Mucosa of rectum (tissue), 2 donors: ENCODE measurements around the gene TENT5D.
"Not testable (repeated sequence)": the region's sequence is repeated elsewhere in the genome, so short reads cannot be mapped to it uniquely, and the experiment has no call there.

Experiments used
- H3K27ac ChIP-seq, 2 donors: one replicate each; pipeline ENCODE4 v1.7.0; 2013; ENCODE audit warnings: inconsistent platforms in 2 of 2, low read depth in 2 of 2, low read length in 2 of 2
- H3K27me3 ChIP-seq, 2 donors: one replicate each; pipeline ENCODE4 v1.7.0; 2013; ENCODE audit warnings: low read length in 2 of 2; ENCODE audit not compliant: control insufficient read depth in 2 of 2, insufficient read depth in 2 of 2
- H3K36me3 ChIP-seq, 2 donors: one replicate each; pipeline ENCODE4 v1.7.0; 2013; ENCODE audit warnings: low read length in 2 of 2; ENCODE audit not compliant: control insufficient read depth in 2 of 2, insufficient read depth in 2 of 2
- H3K4me1 ChIP-seq, 2 donors: one replicate each; pipeline ENCODE4 v1.7.0; 2013; ENCODE audit warnings: low read length in 2 of 2, mild to moderate bottlenecking in 1 of 2; ENCODE audit not compliant: control insufficient read depth in 2 of 2, insufficient read depth in 2 of 2
- H3K4me3 ChIP-seq, 2 donors: one replicate each; pipeline ENCODE4 v1.7.0; 2013; ENCODE audit warnings: low read length in 2 of 2
- H3K9ac ChIP-seq, 2 donors: one replicate each; pipeline ENCODE4 v1.7.0; 2013; ENCODE audit warnings: low read length in 2 of 2, low read depth in 1 of 2, mild to moderate bottlenecking in 1 of 2
- H3K9me3 ChIP-seq, 2 donors: one replicate each; pipeline ENCODE4 v1.7.0; 2013; ENCODE audit warnings: low read length in 2 of 2; ENCODE audit not compliant: control insufficient read depth in 2 of 2
- donor health status: healthy.
- donor health status: Normal muscosa, but diverticular disease.

The TENT5D gene

GRCh38 chrX:80420147-80420546, at the start of gene TENT5D:
Gene TENT5D (plus strand): TSS chrX:80420447. CDS start chrX:80442540, 22,093 bp downstream.
- no peaks in the 10 kb centered on the region for H3K9me3 ChIP-seq
- no peak within 1 kb of the TSS for H3K27ac ChIP-seq
- H3K9ac ChIP-seq, result no peak within 1 kb of the TSS
- no peak within 1 kb of the TSS for H3K4me3 ChIP-seq
- H3K36me3 ChIP-seq, result no peaks in the 10 kb centered on the region
- H3K4me1 ChIP-seq, result no peaks in the 10 kb centered on the region
- no peaks in the 10 kb centered on the region for H3K27me3 ChIP-seq

- H3K4me1 ChIP-seq, result not testable (repeated sequence)
Measured at GRCh38 chrX:80385651-80386050, 34.6 kb upstream of the TENT5D start.

GRCh38 chrX:80388206-80388605, 32.0 kb upstream of the TENT5D start:
- no peaks in the 10 kb centered on the region for H3K36me3 ChIP-seq
- no peaks in the 10 kb centered on the region for H3K4me1 ChIP-seq
- no peak overlapping the region for H3K27ac ChIP-seq
- no peak overlapping the region for H3K4me3 ChIP-seq
- no peaks in the 10 kb centered on the region for H3K27me3 ChIP-seq
- H3K9me3 ChIP-seq, result no peaks in the 10 kb centered on the region
- no peak overlapping the region for H3K9ac ChIP-seq

More at GRCh38 chrX:80385651-80386050, 34.6 kb upstream of the TENT5D start:
- H3K4me3 ChIP-seq, H3K36me3 ChIP-seq, H3K9ac ChIP-seq, H3K9me3 ChIP-seq, H3K27me3 ChIP-seq, H3K27ac ChIP-seq: not testable (repeated sequence)

GRCh38 chrX:80412042-80412441, 8.2 kb upstream of the TENT5D start:
- no peaks in the 10 kb centered on the region for H3K9me3 ChIP-seq
- H3K4me3 ChIP-seq, result no peak overlapping the region
- H3K27ac ChIP-seq, result no peak overlapping the region
- H3K9ac ChIP-seq, result no peak overlapping the region
- no peaks in the 10 kb centered on the region for H3K4me1 ChIP-seq
- H3K27me3 ChIP-seq, result no peaks in the 10 kb centered on the region
- no peaks in the 10 kb centered on the region for H3K36me3 ChIP-seq

GRCh38 chrX:80423000-80423399, 2.8 kb downstream of the TENT5D start:
- H3K4me3 ChIP-seq, result no peak overlapping the region
- H3K4me1 ChIP-seq, result no peaks in the 10 kb centered on the region
- H3K9me3 ChIP-seq, result no peaks in the 10 kb centered on the region
- no peaks in the 10 kb centered on the region for H3K36me3 ChIP-seq
- H3K27ac ChIP-seq, result no peak overlapping the region
- H3K9ac ChIP-seq, result no peak overlapping the region
- H3K27me3 ChIP-seq, result no peaks in the 10 kb centered on the region

GRCh38 chrX:80423744-80424143, 3.5 kb downstream of the TENT5D start:
- Histone ChIP-seq H3K9ac (no peak overlapping the region), H3K27me3 (no peaks in the 10 kb centered on the region), H3K4me3 (no peak overlapping the region), H3K27ac (no peak overlapping the region), H3K36me3 (no peaks in the 10 kb centered on the region), H3K4me1 (no peaks in the 10 kb centered on the region), H3K9me3 (no peaks in the 10 kb centered on the region)

GRCh38 chrX:80430826-80431504, 10.7 kb downstream of the TENT5D start:
- no peak overlapping the region for H3K27ac ChIP-seq

GRCh38 chrX:80431505-80431832, 11.2 kb downstream of the TENT5D start:
- Histone ChIP-seq H3K36me3 (no peaks in the 10 kb centered on the region), H3K4me1 (no peaks in the 10 kb centered on the region), H3K27ac (no peak overlapping the region), H3K9ac (no peak overlapping the region), H3K27me3 (no peaks in the 10 kb centered on the region), H3K4me3 (no peak overlapping the region), H3K9me3 (peaks cover 0 to 4% of the 10 kb centered on the region in 2 donors)

More at GRCh38 chrX:80430826-80431504, 10.7 kb downstream of the TENT5D start:
- Histone ChIP-seq H3K9ac (no peak overlapping the region), H3K4me3 (no peak overlapping the region), H3K36me3 (no peaks in the 10 kb centered on the region), H3K27me3 (no peaks in the 10 kb centered on the region), H3K9me3 (peaks cover 0 to 4% of the 10 kb centered on the region in 2 donors), H3K4me1 (no peaks in the 10 kb centered on the region)

- H3K4me3 ChIP-seq, result no peak overlapping the region
- no peak overlapping the region for H3K27ac ChIP-seq
- peaks cover 0 to 4% of the 10 kb centered on the region in 2 donors for H3K9me3 ChIP-seq
- no peaks in the 10 kb centered on the region for H3K27me3 ChIP-seq
- no peaks in the 10 kb centered on the region for H3K36me3 ChIP-seq
- no peak overlapping the region for H3K9ac ChIP-seq
- no peaks in the 10 kb centered on the region for H3K4me1 ChIP-seq
Measured at GRCh38 chrX:80432441-80432840, 12.2 kb downstream of the TENT5D start.

DNA sequence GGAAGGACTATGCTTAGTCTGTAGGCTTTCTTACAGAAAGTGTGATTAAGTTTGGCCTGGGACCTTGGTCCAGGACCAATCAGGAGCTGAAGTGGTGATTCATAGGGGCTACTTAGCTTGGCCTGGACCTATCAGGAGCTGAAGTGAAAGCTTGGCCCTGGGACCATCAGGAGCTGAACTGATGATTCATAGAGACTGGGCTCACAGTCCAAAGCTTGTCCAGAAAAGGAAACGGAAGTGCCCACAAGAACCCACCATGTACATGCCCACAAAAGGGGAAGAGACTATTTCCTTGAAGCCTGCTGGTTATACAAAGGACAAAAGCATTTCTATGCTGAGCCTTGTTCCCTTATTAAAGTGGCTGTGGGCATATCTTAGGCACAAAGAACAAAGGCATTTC, 12.6 kb downstream of the TENT5D start:
- Histone ChIP-seq H3K36me3 (no peaks in the 10 kb centered on the region), H3K4me3 (no peak overlapping the region), H3K9ac (no peak overlapping the region), H3K27ac (no peak overlapping the region), H3K9me3 (peaks cover 0 to 4% of the 10 kb centered on the region in 2 donors), H3K27me3 (no peaks in the 10 kb centered on the region), H3K4me1 (no peaks in the 10 kb centered on the region)

DNA sequence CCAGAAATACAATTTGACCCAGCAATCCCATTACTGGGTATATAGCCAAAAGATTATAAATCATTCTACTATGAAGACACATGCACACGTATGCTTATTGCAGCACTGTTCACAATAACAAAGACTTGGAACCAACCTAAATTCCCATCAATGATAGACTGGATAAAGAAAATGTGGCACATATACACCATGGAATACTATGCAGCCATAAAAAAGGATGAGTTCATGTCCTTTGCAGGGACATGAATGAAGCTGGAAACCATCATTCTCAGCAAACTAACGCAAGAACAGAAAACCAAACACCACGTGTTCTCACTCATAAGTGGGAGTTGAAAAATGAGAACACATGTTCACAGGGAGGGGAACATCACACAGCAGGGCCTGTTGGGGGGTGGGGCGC, 47.9 kb downstream of the TENT5D start:
- H3K27ac ChIP-seq, H3K9ac ChIP-seq, H3K27me3 ChIP-seq, H3K36me3 ChIP-seq, H3K9me3 ChIP-seq, H3K4me1 ChIP-seq, H3K4me3 ChIP-seq: not testable (repeated sequence)
